Stimulated activated CD8-positive, alpha-beta memory T cell treated with anti-CD3 and anti-CD28 coated beads, Interleukin-15, amount 100 ng/mL, for 48 hours (primary cell): ENCODE results near the gene MORC2.

Experiments used
- DNase-seq, 2 donors: peaks; one replicate each; pipeline ENCODE4 v3.0.0-alpha.2; 2020; ENCODE audit warnings: low read depth in 2 of 2

Gene MORC2

DNA sequence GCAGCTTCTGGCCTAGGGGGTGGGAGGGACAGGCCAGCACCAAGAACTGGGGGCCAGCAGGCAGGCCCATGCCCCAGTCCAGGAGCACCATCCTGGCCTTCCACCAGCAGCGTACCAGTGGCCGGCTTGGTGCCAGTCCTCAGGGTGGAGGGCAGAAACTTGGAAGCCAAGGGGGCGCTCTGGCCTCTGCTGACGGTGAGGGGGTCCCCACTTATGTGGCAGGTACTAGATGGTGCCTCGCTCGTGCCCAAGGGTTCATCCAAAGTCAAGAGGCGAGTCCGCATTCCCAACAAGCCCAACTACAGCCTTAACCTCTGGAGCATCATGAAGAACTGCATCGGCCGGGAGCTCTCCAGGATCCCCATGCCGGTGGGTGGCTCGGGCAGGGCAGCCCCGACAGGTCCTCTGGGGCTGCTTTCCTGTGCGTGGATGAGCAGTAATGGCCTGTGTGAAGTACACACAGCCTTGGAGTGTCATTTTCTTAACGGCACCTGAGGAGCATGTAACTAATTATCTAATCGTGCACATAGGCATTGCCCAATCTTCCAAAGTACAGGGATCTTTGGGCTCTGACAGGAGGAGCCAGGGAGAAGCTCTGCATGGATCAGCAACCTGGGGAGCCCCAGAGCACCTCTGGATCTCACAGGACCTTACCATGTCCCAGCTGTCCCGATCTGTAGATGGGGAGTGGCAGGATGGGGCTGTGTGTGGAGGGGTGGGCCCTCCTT is 79.1 kb downstream of the MORC2 start:
- DNase-seq = no peak

DNA sequence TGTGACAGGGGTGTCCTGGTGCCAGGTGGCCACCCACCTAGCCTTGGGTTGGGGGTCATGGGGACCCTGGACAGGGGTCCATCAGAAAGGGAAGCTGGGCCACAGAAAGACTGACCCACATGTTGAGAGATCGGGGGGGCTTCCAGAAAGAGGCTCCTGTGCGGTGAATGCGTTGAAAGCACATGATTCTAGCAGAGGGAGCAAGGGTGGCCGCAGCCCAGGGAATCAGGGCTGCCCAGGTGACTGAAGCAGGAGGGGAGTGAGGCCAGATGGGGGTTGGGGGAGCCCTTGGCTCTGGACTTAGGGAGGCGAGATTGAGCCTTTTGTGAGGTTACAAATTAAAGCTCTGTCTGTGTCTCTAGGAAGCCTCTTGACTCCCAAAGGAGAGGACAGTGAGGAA is 80.7 kb downstream of the MORC2 start:
- no peak for DNase-seq

DNA sequence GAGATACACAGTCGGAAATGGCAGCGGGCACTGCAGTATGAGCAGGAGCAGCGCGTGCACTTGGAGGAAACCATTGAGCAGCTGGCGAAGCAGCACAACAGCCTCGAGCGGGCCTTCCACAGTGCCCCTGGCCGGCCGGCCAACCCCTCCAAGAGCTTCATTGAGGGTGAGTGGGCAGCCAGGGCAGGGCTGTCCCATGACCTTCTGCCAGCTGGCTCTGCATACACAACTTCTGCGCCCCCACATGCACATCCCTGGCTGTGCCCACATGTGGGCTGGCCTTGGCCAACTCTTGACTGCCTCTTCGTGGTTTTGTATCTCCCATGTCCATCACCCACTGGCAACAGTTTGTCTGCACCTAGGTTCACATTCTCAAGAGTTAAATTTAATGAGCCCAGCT is 81.1 kb downstream of the MORC2 start:
- no peak for DNase-seq

DNA sequence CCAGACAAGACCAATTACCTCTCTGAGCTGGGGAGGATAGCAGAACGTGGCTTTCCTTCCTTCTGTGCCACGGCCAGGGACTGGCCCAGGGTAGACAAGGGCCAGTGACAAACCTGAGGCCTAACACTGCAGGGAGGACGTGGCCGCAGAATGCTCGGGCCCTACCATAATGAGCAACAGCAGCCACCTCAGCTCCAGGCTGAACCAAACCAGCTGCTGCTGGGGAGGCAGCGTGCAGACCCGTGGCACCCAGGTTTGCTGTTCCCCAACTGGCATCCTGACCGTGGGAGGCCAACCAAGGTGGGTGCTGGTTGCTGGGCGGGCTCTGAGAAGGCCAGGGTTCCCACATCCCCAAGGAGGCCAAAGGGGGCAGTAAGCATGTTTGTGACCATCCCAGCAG is 83.0 kb downstream of the MORC2 start:
- DNase-seq = no peak

DNA sequence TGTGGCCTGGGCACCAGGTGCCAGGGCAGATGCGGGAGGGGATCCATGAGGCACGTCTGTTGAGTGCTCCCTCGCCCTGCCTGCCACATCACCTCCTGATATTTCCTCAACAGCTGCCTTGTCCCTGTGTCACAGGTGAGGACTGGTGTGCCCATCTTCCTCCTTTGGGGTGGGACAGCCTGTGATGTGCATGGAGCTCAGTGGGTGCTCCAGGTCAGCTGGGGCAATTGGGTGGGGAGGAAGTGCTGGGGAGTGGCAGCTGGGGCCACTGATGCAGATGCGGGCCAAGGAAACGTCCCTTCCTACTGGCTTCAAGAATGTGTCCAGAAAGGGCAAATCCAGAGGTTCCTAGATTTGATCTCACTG is 83.6 kb downstream of the MORC2 start:
- no peak for DNase-seq

DNA sequence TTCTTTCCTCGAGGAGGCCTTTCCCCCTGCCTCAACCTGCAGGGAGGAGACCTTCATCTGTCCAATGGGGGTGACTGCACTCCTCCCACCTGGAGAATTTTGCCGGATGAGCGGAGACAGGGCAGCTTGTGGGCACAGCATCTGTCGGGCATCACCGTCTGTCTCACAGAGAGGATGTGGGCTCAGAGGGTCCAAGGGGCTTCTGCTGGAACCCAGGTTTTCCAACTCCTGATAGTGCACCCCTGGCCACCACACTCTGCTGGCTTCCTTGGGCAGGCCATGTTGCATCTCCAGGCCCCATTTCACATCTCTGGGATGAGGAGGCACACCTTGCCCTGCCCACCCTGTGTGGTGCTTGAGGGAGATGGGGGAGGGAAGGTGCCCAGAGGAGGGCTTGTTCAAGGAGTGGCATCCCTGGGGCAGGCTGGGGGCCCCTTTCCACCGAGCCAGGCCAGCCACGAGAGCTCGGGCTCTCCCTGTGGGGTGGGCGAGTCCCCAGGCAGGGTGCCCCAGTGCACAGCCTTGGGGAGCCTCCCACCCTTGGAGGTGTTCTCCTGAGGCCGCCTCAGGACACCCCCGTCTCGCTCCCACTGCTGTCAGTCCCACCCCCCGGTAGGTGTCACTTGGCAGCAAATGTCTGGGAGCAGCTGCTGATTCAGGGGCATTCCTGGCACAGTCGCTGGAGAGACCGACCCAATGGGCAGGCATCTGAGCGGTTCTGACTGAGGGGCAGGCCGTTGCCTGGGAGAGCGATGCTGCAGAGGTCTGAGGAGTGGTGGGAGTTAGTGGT is 84.2 kb downstream of the MORC2 start:
- DNase-seq = no peak

DNA sequence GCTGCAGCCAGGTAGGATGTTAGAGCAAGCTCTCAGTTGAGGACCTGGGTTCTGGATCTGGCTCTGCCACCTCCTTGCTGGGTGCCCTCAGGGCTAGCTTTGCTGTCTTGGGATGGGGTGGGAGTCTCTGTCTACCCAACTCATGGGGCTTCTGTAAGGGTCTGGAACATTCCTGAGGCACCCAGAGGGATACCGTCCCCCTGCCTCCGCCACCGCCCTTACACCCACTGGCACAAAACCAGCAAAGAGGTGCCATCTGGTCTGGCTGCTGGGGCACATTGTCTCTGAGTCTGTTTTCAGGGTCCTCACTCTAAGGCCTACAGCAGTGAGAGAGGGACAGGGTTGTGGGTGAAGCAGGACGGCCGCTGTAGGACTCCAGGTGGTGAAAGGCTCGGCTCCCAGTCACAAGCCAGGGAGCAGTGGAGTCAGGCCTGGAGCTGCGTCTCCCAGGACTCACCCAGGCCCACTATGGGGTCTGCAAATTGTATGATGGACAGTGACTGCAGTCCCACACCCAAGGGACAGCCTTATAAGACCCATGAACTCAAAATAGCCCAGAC is 84.9 kb downstream of the MORC2 start:
- DNase-seq = no peak

DNA sequence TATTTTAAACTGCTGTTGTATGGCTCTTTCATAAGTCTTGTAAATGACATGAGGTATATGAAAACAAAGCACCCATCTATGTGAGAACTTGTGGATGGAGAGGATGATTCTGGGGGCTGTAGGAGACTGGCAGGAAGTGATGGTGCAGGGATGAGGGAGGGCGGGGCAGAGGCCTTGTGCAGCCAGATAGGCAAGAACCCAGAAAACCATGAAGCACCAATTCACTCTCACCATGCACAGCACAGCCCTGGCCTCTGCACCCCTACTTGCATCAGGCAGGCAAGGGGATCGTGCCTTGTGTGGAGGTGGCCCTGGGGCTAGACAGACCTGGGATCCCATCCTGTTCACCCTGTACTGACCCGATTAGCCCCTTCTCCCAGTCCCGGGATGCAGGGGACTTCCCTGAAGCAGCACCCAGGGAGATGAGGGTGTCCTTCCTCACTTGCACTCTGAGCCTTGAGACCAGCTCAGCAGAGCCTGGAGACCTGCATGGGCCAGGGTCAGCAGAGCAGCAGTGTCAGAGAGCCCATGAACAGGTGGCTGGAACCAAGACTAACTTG is 85.5 kb downstream of the MORC2 start:
- no peak for DNase-seq

DNA sequence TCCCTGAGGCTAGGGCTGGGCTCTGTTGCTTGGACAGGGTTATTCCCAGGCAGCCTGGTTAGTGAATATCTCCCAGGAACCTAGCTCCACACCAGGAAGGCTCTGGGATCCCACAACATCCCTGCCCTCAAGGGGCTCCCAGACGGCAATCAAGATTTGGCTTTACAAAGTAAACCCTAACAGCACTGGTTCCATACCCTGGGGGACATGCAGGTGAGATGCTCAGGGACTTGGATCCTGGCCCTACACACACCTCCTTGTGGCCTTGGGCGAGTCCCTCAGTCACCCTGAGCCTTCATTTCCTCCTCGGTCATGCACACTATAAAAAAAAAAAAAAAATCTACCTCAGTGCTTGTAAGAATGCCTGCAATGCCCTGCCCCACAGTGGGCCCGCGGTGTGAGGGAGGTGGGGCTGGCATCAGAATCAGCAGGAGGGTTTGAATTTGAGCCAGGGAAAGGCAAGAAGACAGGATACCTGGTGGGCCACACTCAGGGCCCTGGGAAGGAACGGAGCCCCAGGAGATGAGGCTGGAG is 86.3 kb downstream of the MORC2 start:
- no peak for DNase-seq

DNA sequence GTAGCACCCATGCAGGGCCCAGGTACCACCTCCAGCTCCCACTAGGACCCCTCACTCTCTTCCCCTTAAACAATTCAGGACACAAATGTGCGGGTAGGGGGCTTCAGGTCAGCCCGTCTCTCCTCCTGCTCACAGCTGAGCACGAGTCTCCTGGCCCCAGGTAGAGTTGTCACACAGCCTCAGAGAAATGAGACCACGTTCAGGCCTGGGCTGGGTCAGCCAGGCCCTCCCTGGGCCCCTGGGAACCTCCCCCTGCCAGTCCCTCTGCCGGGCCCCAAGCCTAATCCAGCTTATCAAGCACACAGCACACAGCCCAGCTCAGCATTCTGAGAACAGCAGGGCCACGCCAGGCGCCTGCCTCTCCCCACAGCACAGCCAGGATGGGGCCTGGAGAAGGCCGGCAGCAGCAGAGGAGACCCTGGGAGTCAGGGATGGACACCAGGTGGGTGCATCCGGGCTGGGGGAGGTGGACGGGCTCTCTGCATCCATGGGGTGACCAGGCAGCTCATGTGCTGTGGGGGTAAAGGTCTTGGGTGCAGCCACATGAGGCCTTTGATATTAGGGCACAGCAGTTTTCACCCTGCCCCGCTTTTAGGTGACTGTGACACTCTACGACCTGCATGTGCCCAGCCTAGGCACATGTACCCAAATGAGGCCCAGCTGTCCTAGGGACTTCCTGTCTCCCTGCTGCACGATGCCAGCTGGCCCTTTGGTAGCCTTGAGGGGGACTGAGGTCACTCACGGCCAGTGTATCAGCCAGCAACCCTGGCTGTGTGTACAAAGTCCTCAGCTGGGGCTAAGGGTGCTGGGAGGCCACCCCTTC is 87.0 kb downstream of the MORC2 start:
- no peak for DNase-seq

DNA sequence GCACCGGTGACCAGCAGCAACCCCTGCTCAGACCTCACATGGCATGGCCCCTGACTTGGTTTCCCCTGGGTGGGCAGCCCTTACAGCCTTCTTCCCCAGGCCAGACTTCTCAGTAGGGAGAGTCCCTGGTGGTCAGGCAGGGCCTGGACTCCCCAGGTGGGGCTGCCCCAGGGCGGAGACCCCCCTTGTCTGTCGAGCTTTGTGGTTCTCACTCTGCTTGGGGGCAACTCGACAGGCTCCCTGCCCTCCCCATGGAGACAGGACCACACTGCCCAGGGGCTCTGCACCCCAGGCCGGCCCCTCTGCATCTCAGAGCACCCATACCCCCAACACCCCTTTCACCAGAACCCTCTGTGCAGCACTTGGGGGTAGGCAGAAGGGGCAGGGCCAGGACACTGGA is 87.7 kb downstream of the MORC2 start:
- no peak for DNase-seq

DNA sequence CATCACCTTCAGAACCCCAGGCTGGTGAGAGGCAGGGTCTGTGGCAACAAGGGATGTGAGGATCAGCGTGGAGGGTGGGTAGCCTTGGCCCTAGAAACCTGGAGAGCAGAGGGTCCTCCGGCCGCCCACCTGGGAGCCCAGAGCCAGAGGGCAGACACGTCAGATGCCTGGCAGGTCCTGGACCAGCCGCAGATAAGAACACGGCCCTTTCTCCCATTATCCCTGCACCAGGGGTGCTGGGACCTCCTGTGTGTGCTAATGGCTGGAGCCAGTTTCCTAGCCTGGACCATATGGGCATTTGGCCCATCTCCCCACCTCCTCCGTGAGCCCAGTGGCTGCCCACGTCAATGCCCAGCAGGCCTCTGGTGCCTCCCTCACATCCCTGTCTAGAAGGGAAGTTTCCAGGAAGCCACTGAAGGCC is 88.4 kb downstream of the MORC2 start:
- DNase-seq = no peak

DNA sequence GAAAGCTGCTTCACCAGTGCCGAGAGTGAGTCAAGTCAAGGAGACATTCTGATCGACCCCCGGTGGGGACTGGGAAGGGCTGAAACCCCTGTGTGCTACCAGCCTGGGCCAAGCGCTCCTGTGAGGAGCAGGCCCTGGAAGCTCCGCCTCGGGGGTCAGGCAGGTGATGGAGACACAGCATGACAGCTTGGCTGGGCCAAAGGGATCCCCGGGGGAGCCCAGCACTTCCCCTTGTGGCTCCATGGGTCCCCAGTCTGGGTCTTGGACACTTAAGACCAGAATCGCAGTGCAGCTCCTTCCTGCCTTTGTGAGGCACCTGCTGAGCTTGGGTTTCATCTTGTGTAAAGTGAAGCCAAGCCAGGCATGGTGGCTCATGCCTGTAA is 89.2 kb downstream of the MORC2 start:
- DNase-seq = no peak

DNA sequence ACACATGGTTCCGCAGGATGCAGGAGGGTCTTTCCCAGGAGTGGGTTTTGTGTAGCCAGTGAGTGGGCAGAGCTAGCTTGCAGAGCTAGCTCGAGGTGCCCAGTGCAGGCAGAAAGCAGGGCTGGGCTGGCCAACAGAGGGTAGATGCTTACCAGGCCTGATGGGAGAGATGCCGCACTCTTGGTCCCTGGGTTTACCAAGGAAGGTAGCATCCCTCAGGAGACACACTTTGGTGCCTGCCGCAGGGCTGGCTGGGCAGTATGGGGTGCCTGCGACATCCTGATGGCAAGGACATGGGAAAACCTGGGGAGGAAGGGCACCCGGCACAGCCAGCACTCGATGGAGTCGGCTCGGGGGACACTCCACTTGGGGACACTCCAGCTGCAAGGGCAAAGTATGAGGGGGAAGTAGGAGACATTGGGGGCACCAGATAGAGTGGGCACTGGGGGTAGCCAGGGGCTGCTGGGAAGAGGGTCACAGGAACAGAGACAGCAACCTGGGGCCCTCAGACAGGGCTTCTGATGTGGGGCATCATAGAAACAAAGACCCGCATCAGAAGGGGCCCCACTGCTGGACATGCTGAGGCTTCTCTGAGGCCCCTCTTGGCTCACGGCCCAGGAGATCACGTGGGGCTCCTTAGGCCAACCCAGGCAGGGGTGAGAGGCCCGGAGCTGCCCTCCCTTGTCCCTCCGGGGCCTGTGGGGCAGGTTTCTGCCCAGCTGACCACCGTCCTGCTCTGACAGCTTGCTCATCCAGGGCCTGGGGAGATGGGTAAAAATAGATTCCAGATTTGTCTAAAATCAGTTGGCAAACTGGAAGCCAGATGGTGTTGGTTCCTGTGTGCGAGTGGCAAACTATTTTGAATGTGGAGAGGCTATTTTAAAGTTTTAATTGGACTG is 89.8 kb downstream of the MORC2 start:
- no peak for DNase-seq

DNA sequence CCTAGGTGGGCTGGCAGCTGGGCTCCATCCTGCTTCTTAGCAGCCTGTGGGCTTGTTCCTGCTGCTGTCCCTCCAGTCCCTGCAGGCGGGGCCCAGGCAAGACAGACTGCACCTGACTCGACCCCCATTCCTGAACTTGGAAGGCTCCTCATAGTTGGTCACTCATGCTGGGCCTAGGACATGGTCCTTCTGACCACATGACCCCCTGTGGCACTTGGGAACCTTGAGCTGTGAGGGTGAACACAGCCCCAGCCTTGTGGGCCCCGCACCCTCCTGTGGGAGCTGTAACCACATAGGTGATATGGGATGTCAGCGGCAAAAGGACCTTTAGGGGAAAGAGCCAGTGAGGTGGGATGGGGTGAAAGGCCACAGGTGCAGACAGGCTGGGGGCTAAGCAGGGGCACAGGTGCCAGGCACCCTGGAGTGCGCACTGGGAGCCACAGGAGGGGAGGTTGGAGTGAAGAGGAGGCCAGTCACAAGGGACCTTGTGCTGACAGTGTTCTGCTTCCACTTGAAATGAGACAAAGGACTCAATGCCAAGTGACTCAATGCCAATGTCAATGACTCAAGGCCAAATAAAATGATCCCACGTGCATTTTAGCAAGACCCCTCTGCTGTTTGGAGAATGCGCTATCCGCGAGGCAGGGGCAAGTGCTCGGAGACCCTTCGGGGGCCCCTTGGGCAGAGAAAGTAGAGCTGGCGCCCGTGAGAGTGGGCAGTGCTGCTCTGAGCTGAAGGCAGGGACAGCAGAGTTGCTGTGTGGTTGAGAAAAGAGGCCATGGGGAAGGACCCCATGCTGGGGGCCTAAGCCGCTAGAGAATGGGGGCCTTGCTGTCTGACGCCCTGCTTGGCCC is 90.7 kb downstream of the MORC2 start:
- DNase-seq = no peak

DNA sequence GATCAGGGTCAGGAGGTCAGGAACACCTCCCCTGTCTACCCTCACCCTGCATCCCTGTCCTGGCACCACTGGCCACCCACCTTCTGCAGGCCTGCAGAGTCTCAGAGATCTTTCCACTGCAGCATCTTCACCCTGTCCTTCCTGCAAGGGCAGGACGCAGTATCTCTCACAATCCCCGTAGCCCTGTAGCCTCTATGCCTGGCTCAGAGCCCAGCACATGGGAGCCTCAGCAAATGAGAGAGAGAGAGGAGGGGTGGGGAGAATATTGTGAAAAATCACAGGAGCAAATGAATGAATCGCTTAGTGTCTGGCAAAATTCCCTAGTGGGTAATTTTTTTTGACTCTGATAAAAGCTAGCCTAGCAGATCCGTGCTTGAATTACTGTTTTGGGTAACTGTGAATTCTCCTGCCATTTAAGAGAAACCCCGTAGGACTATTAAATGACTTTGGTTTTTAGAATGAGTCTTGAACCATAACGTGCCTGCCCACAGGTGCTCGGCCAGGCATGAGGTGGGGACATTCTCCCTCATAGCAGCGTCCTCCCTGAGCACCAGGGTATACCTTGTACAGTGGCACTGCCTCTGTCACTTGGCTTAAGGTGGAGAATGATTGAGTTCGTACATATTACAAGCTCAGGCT is 91.5 kb downstream of the MORC2 start:
- DNase-seq = no peak

DNA sequence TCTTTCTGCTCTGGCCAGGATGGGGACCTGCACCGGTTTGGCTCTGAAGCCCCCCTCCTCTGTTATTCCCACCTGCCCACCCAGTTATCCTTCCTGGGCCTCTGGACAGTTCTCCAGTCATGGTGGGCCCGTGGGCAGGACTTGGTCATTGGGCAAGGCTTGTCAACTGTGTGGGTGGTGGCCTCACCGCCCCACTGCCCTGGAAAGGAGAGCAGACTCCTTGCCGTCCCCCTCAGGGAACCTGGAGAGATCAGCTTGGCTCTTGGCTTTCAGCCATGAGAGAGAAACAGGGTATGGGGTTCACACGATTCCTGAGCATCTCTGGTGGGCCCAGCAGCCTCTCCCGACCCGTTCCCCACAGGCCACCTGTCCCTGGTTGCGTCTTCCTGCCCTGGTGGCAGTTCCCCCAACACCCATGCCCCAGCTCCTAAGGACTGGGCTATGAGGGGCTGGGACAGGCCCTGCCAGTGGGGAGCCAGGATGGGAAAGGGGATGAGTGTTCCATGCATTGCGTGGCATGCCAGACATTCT is 92.3 kb downstream of the MORC2 start:
- DNase-seq = no peak

DNA sequence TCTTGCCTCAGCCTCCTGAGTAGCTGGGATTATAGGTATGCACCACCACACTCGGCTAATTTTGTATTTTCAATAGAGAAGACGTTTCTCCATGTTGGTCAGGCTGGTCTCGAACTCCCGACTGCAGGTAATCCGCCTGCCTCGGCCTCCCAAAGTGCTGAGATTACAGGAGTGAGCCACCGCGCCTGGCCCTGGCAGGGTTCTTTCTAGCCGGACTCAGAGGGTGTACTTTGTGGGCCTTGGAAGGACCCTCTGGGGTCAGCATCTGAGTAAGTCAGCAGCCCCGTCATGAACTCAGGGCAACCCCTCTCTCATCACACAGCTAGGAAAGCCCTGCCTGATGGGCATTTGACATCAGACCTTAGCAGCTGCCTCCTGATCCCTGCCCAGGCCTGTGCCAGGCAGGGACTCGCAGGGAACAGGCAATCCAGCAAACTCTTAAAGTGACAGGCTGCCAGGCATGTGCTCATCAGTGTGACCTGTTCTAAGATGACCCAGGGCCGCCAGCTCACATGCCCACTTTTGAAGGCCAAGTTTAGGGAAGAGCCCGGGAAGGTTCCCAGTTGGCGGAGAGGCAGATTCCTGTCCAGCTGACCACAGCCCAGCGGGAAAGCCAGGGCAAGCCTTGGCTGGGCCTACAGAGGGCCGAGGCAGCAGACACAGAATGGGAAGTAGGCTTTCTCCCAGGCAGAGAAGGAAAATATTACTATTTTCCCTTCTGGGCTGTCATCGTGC is 92.9 kb downstream of the MORC2 start:
- no peak for DNase-seq
